ENCODE results near the gene CDK6.

GRCh38 chr7:92797284-92797683 is 39.1 kb downstream of the CDK6 start:
- TF ChIP-seq CTCF (IDR thresholded peaks at IDR 0.05; ENCODE audit: low read length) (no peak), EZH2 (IDR thresholded peaks at IDR 0.05; ENCODE audit: borderline replicate concordance, low read length) (no peak)

Data from OCI-LY1 (cell line).